Measurements from ENCODE around the gene MAML3.

GRCh38 chr4:140102421-140102820 lies 51.6 kb downstream of the MAML3 start:
- no peak for TF ChIP-seq CTCF (IDR thresholded peaks at IDR 0.05)
- no peak for TF ChIP-seq EP300 (IDR thresholded peaks at IDR 0.05)
- no peak for TF ChIP-seq POLR2A (IDR thresholded peaks at IDR 0.05)

Data from upper lobe of left lung (tissue), 4 donors.